Measurements from ENCODE around the gene CELSR1. TPM values are rescaled to one million over a fixed set of nuclear protein-coding genes. Genes with fewer than 3 reads are reported as not detected.

The CELSR1 gene
- total and polyA plus RNA-seq, 2 of the 13 experiments (the other 11 are each of a cell fraction or from before 2014, with no cell fraction given) = 0.78 to 1.8 TPM

GRCh38 chr22:46575911-46576555, 38.6 kb upstream of the CELSR1 start (continued):
- peak; percentile 15; the same call in 1 of the 2 replicates for TF ChIP-seq SKIL (CRISPR knock-in tag; IDR thresholded peaks at IDR 0.05; ENCODE audit: borderline replicate concordance)
- no peak for TF ChIP-seq ZNF251 (CRISPR knock-in tag; IDR thresholded peaks at IDR 0.05)
- TF ChIP-seq SP5 (CRISPR knock-in tag; IDR thresholded peaks at IDR 0.05; ENCODE audit: borderline replicate concordance, low read depth) = 0 out of 2 replicates have a peak, but pooled peaks have one; percentile 35
- no peak for TF ChIP-seq RBFOX2 (IDR thresholded peaks at IDR 0.05; ENCODE audit: low read depth, low read length)

GRCh38 chr22:46574993-46575910, 37.8 kb upstream of the CELSR1 start:
- H3K4me1 ChIP-seq (ENCODE audit: insufficient read depth, low read length) = peaks cover 60% of the 10 kb centered on the region
- no TSS peak for BruUV-seq (replicated peaks)
- POLR2A ChIA-PET = interaction anchor here (0.7 to 1.7 kb wide), 7 partner anchors 11 to 307 kb away, joined by 3 to 21 read pairs (median 5); partner anchors contain the start of genes TBC1D22A and TTC38
- peaks cover 14% of the 10 kb centered on the region for H3K79me2 ChIP-seq (ENCODE audit: insufficient read depth, low read length)
- ATAC-seq = peak; percentile 64
- H3K9ac ChIP-seq (ENCODE audit: insufficient read depth, low read depth, low read length) = peak overlapping the region; percentile 62
- CTCF ChIA-PET (ENCODE audit: low intra/inter-chr PET ratio, low total read pairs) = no interaction called here
- H3K4me2 ChIP-seq (ENCODE audit: low read depth, low read length) = peak overlapping the region; percentile 88
- H2AFZ ChIP-seq (ENCODE audit: low read length) = no peak overlapping the region
- 4% methylated on average over 9 of the region's 19 CpGs for WGBS (ENCODE audit: low lambda C conversion rate)
- H3K27me3 ChIP-seq (ENCODE audit: control insufficient read depth in 1 of 2, insufficient read depth in 2 of 2, low read length in 2 of 2) = peaks cover 0 to 11% of the 10 kb centered on the region in 2 experiments; a peak in 2 of 5 replicates
- intact Hi-C loops (cut with micrococcal nuclease; ENCODE audit: unreplicated experiment) = loop anchor here (5.0 to 10.0 kb wide), 2 partner anchors 77 to 160 kb away; partner anchors contain the start of gene CERK
- peak; percentile 74 for FAIRE-seq
- H3K9me3 ChIP-seq (ENCODE audit: low read length) = peaks cover 8% of the 10 kb centered on the region; the same call in 1 of the 2 replicates
- H3K36me3 ChIP-seq (replicated peaks in 1 of 2; ENCODE audit: control insufficient read depth in 1 of 2, insufficient read depth in 2 of 2, low read length in 2 of 2) = no peaks in the 10 kb centered on the region
- peak overlapping the region; percentile 36 to 69 (median 47) for H3K4me3 ChIP-seq (replicated peaks in 1 of 3; ENCODE audit: insufficient read depth in 1 of 3, low read depth in 2 of 3, low read length in 3 of 3)
- H4K20me1 ChIP-seq (ENCODE audit: insufficient read depth, low read length) = no peaks in the 10 kb centered on the region; the same call in none of the 2 replicates
- peak overlapping the region; percentile 76 for H3K27ac ChIP-seq (ENCODE audit: extremely low read length, insufficient read depth, low read length)
- peak; percentile 84 for DNase-seq (ENCODE audit: low spot score)
- in situ Hi-C loops (cut with HindIII; ENCODE audit: extremely low pct_ligation_motif_present, low pct_unique_long_range_greater_than_20kb) = loop anchor here (25.0 kb wide), 1 partner anchor 87 kb away; no protein-coding TSS in a partner anchor
- TF ChIP-seq ATM (IDR thresholded peaks at IDR 0.05; ENCODE audit: borderline replicate concordance) (no peak), U2AF1 (optimal IDR thresholded peaks at IDR 0.05; ENCODE audit: low read depth, low read length) (peak; percentile 8), POLR2AphosphoS5 (IDR thresholded peaks at IDR 0.05; ENCODE audit: low read depth, low read length) (peak; percentile 36; the same call in 1 of the 2 replicates), ZFP41 (CRISPR knock-in tag; IDR thresholded peaks at IDR 0.05; ENCODE audit: borderline replicate concordance) (no peak), MIER3 (CRISPR knock-in tag; IDR thresholded peaks at IDR 0.05; ENCODE audit: borderline replicate concordance) (0 out of 2 replicates have a peak, but pooled peaks have one; percentile 14), ZNF674 (CRISPR knock-in tag; IDR thresholded peaks at IDR 0.05; ENCODE audit: low read depth) (no peak), ZNF441 (CRISPR knock-in tag; IDR thresholded peaks at IDR 0.05; ENCODE audit: borderline replicate concordance) (no peak), FOXK1 (CRISPR knock-in tag; IDR thresholded peaks at IDR 0.05; ENCODE audit: borderline replicate concordance, low read depth) (no peak; the same call in 1 of the 2 replicates)
